Measurements from ENCODE around the gene TRIM29.

The TRIM29 gene

DNA sequence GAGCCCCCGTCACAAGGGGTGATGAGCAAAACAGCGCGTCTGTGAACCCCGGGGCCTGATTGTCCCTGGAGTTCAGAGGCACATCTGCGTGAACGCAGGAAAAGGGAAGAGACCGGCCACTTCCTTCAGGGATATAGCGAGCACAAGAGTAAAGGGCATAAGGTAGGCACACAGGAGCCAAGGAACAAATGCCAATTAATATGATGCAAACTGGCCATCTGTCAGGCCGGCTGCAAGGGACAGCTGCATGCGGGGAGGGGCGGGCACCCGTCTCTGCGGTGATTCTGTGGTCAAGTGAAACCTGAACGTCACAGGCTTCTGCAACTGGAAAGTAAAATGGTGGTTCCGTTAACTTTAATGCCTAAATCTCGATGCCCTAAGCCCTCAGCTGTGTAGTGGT is 64.7 kb downstream of the TRIM29 start:
- no peak for DNase-seq
- Histone ChIP-seq H3K9ac (ENCODE audit: low read length) (no peak overlapping the region), H2BK120ac (ENCODE audit: low read depth, low read length) (no peak overlapping the region), H3K27me3 (ENCODE audit: control insufficient read depth in 1 of 2, insufficient read depth in 1 of 2, low read length in 2 of 2) (peaks cover 9 to 63% of the 10 kb centered on the region in 2 experiments), H3K18ac (ENCODE audit: low read depth in 1 of 2, low read length in 2 of 2) (no peak overlapping the region), H2AFZ (ENCODE audit: low read depth, low read length) (no peak overlapping the region), H3K23ac (ENCODE audit: low read length in 2 of 2) (no peak overlapping the region), H3K27ac (ENCODE audit: low read length, poor library complexity, severe bottlenecking) (no peak overlapping the region), H3K79me1 (replicated peaks; ENCODE audit: low read length, poor library complexity, severe bottlenecking) (no peaks in the 10 kb centered on the region), H3K14ac (ENCODE audit: low read length in 2 of 2) (no peak overlapping the region), H3K4me2 (ENCODE audit: low read length, poor library complexity, severe bottlenecking) (no peak overlapping the region), H2BK12ac (ENCODE audit: low read length in 2 of 2) (no peak overlapping the region), H2AK5ac (ENCODE audit: low read length, severe bottlenecking) (no peak overlapping the region), H4K91ac (ENCODE audit: low read length) (no peak overlapping the region), H3K4me1 (ENCODE audit: control insufficient read depth, insufficient read depth, low read depth, low read length) (peaks cover under 1% of the 10 kb centered on the region), H3K4ac (ENCODE audit: low read depth in 1 of 2, low read length in 2 of 2) (no peak overlapping the region), H4K8ac (ENCODE audit: low read length) (no peak overlapping the region), H3K9me3 (ENCODE audit: control insufficient read depth, low read length) (no peaks in the 10 kb centered on the region), H2BK15ac (ENCODE audit: low read depth, poor library complexity, severe bottlenecking) (no peak overlapping the region), H3K4me3 (ENCODE audit: insufficient read depth in 1 of 2, low read depth in 1 of 2, low read length in 2 of 2) (no peak overlapping the region), H3K36me3 (ENCODE audit: control insufficient read depth in 1 of 2, insufficient read depth in 2 of 2, low read depth in 1 of 2, low read length in 2 of 2) (no peaks in the 10 kb centered on the region), H2BK5ac (ENCODE audit: low read depth, low read length, poor library complexity, severe bottlenecking) (no peak overlapping the region)
- 89% methylated on average over 16 of the region's 16 CpGs for WGBS

DNA sequence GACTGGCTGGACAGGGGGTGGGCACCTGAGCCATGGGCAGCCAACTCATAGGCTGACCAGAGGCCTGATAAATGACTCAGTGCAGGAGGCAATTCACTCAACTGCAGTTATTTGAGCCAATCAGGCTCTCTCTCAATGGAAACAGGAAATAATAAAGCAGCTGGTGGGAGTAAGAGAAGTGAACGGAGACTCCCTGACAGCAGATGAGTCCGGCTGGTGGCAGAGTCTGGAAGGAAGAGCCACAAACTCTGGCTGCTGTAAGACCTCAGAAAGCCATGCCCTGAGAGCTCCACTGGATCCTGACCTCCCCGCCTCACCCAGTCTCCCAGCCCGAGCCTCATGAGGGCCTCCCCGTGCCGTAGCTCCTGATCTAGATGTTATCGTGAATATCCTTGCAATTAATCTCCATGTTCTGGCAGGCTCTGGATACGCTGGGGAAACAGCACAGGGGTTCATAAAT is 69.8 kb downstream of the TRIM29 start:
- H2BK15ac ChIP-seq (ENCODE audit: low read depth, poor library complexity, severe bottlenecking), result no peak overlapping the region
- H2AK5ac ChIP-seq (ENCODE audit: low read length, severe bottlenecking), result no peak overlapping the region
- H3K79me1 ChIP-seq (replicated peaks; ENCODE audit: low read length, poor library complexity, severe bottlenecking), result no peaks in the 10 kb centered on the region
- peak overlapping the region in 1 of 2 experiments; percentile 37 for H3K4me3 ChIP-seq (ENCODE audit: insufficient read depth in 1 of 2, low read depth in 1 of 2, low read length in 2 of 2)
- H4K8ac ChIP-seq (ENCODE audit: low read length), result no peak overlapping the region
- peak overlapping the region; percentile 55 for H2BK120ac ChIP-seq (ENCODE audit: low read depth, low read length)
- H2BK5ac ChIP-seq (ENCODE audit: low read depth, low read length, poor library complexity, severe bottlenecking), result no peak overlapping the region
- no peaks in the 10 kb centered on the region for H3K9me3 ChIP-seq (ENCODE audit: control insufficient read depth, low read length)
- H4K91ac ChIP-seq (ENCODE audit: low read length), result no peak overlapping the region
- H3K9ac ChIP-seq (ENCODE audit: low read length), result peak overlapping the region; percentile 70
- 30% methylated on average over 8 of the region's 8 CpGs for whole genome bisulfite sequencing
- DNase-seq, result peak; percentile 65
- no peak overlapping the region for H3K18ac ChIP-seq (ENCODE audit: low read depth in 1 of 2, low read length in 2 of 2)
- peaks cover 37 to 68% of the 10 kb centered on the region in 2 experiments for H3K27me3 ChIP-seq (ENCODE audit: control insufficient read depth in 1 of 2, insufficient read depth in 1 of 2, low read length in 2 of 2)
- H3K4me1 ChIP-seq (ENCODE audit: control insufficient read depth, insufficient read depth, low read depth, low read length), result peaks cover 2% of the 10 kb centered on the region
- no peaks in the 10 kb centered on the region for H3K36me3 ChIP-seq (ENCODE audit: control insufficient read depth in 1 of 2, insufficient read depth in 2 of 2, low read depth in 1 of 2, low read length in 2 of 2)
- H3K23ac ChIP-seq (ENCODE audit: low read length in 2 of 2), result no peak overlapping the region
- no peak overlapping the region for H3K27ac ChIP-seq (ENCODE audit: low read length, poor library complexity, severe bottlenecking)
- no peak overlapping the region for H3K4me2 ChIP-seq (ENCODE audit: low read length, poor library complexity, severe bottlenecking)
- H3K14ac ChIP-seq (ENCODE audit: low read length in 2 of 2), result no peak overlapping the region
- H2BK12ac ChIP-seq (ENCODE audit: low read length in 2 of 2), result no peak overlapping the region
- H3K4ac ChIP-seq (ENCODE audit: low read depth in 1 of 2, low read length in 2 of 2), result no peak overlapping the region
- H2AFZ ChIP-seq (ENCODE audit: low read depth, low read length), result no peak overlapping the region

DNA sequence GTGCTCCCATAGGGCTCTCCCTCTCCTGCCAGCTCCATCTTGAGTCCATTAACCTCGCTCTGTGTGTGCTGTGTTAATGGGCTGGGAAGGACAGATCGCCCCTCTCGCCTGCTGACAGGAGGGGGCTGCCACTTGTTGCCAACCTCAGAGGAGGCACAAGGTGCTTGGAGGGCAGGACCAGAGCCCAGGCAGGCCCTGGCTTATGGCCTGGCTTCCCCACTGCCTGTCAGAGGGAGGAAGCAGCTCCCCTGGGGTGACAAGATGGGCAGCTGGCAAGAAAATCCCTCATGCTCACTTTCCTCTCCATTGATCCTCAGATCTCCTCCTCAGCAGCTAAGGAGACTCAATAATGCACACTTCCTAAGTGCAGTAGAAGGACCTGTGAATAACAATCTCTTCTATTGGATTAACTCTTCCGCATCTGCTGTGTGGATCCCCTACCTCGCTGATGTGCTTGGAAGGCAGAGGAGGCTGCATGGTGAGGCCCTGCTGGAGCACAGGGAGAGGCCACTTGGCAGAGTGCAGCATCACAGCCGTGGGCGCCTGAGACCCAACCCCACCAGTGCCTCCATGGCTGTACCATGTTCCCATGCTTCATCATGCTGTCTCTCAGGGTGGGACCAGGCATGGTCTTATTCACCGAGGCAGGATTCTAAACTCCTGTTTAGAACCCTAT is 70.3 kb downstream of the TRIM29 start:
- H3K14ac ChIP-seq (ENCODE audit: low read length in 2 of 2), result no peak overlapping the region
- H3K36me3 ChIP-seq (ENCODE audit: control insufficient read depth in 1 of 2, insufficient read depth in 2 of 2, low read depth in 1 of 2, low read length in 2 of 2), result no peaks in the 10 kb centered on the region
- H2AK5ac ChIP-seq (ENCODE audit: low read length, severe bottlenecking), result no peak overlapping the region
- no peak overlapping the region for H4K8ac ChIP-seq (ENCODE audit: low read length)
- no peak overlapping the region for H2BK12ac ChIP-seq (ENCODE audit: low read length in 2 of 2)
- peak overlapping the region; percentile 78 for H4K91ac ChIP-seq (ENCODE audit: low read length)
- no peak overlapping the region for H2BK120ac ChIP-seq (ENCODE audit: low read depth, low read length)
- no peak overlapping the region for H3K18ac ChIP-seq (ENCODE audit: low read depth in 1 of 2, low read length in 2 of 2)
- peak overlapping the region in 1 of 2 experiments; percentile 29 for H3K23ac ChIP-seq (ENCODE audit: low read length in 2 of 2)
- no peak overlapping the region for H2BK15ac ChIP-seq (ENCODE audit: low read depth, poor library complexity, severe bottlenecking)
- no peak overlapping the region for H3K4me2 ChIP-seq (ENCODE audit: low read length, poor library complexity, severe bottlenecking)
- H3K4me1 ChIP-seq (ENCODE audit: control insufficient read depth, insufficient read depth, low read depth, low read length), result peaks cover 2% of the 10 kb centered on the region
- no peak overlapping the region for H3K4ac ChIP-seq (ENCODE audit: low read depth in 1 of 2, low read length in 2 of 2)
- DNase-seq, result no peak
- H3K79me1 ChIP-seq (replicated peaks; ENCODE audit: low read length, poor library complexity, severe bottlenecking), result no peaks in the 10 kb centered on the region
- H3K4me3 ChIP-seq (ENCODE audit: insufficient read depth in 1 of 2, low read depth in 1 of 2, low read length in 2 of 2), result no peak overlapping the region
- no peak overlapping the region for H2BK5ac ChIP-seq (ENCODE audit: low read depth, low read length, poor library complexity, severe bottlenecking)
- no peak overlapping the region for H3K9ac ChIP-seq (ENCODE audit: low read length)
- no peak overlapping the region for H3K27ac ChIP-seq (ENCODE audit: low read length, poor library complexity, severe bottlenecking)
- no peak overlapping the region for H2AFZ ChIP-seq (ENCODE audit: low read depth, low read length)
- 75% methylated on average over 8 of the region's 8 CpGs for WGBS
- H3K27me3 ChIP-seq (ENCODE audit: control insufficient read depth in 1 of 2, insufficient read depth in 1 of 2, low read length in 2 of 2), result peaks cover 42 to 68% of the 10 kb centered on the region in 2 experiments
- no peaks in the 10 kb centered on the region for H3K9me3 ChIP-seq (ENCODE audit: control insufficient read depth, low read length)

DNA sequence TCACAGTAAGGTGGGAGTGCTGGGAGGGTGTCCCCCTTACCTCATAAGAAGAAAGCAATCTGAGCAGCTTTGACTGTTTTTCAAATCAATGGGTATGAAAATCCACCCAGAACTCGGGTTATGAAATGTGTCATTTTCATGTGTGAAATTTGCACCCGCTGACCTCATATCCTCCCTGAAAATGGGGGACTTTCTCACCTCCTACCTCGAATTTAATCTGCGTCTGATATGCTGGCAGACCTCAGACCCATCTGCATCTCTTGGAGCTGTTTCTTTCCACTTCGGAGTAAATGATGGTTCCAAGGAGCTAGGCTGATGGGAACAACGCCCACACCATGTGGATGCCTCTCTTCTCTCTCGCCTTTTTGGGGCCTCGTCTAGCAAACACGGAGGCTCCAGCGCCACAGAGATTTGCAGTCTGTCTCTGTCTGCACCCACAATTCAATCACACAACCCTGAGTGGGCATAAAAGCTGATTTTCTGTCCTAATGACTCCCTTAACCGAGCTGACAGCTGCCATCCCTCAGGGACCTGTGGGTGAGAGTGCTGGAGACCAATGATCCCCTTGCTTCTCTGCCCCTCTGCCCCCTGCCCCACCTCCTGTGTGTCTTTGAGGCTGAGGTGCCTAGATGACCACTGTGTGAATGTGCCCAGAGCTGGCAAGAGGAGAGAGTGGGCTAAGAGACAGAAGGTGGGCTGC is 71.0 kb downstream of the TRIM29 start:
- Histone ChIP-seq H3K36me3 (ENCODE audit: control insufficient read depth in 1 of 2, insufficient read depth in 2 of 2, low read depth in 1 of 2, low read length in 2 of 2) (no peaks in the 10 kb centered on the region), H2BK15ac (ENCODE audit: low read depth, poor library complexity, severe bottlenecking) (no peak overlapping the region), H3K9ac (ENCODE audit: low read length) (no peak overlapping the region), H3K9me3 (ENCODE audit: control insufficient read depth, low read length) (no peaks in the 10 kb centered on the region), H2AFZ (ENCODE audit: low read depth, low read length) (no peak overlapping the region), H3K4me2 (ENCODE audit: low read length, poor library complexity, severe bottlenecking) (no peak overlapping the region), H4K8ac (ENCODE audit: low read length) (no peak overlapping the region), H4K91ac (ENCODE audit: low read length) (no peak overlapping the region), H3K4me1 (ENCODE audit: control insufficient read depth, insufficient read depth, low read depth, low read length) (peaks cover 2% of the 10 kb centered on the region), H3K23ac (ENCODE audit: low read length in 2 of 2) (no peak overlapping the region), H3K79me1 (replicated peaks; ENCODE audit: low read length, poor library complexity, severe bottlenecking) (no peaks in the 10 kb centered on the region), H3K27me3 (ENCODE audit: control insufficient read depth in 1 of 2, insufficient read depth in 1 of 2, low read length in 2 of 2) (peaks cover 45 to 68% of the 10 kb centered on the region in 2 experiments), H3K4me3 (ENCODE audit: insufficient read depth in 1 of 2, low read depth in 1 of 2, low read length in 2 of 2) (no peak overlapping the region), H2BK12ac (ENCODE audit: low read length in 2 of 2) (no peak overlapping the region), H2BK5ac (ENCODE audit: low read depth, low read length, poor library complexity, severe bottlenecking) (no peak overlapping the region), H2BK120ac (ENCODE audit: low read depth, low read length) (no peak overlapping the region), H3K18ac (ENCODE audit: low read depth in 1 of 2, low read length in 2 of 2) (no peak overlapping the region), H2AK5ac (ENCODE audit: low read length, severe bottlenecking) (no peak overlapping the region), H3K4ac (ENCODE audit: low read depth in 1 of 2, low read length in 2 of 2) (no peak overlapping the region), H3K27ac (ENCODE audit: low read length, poor library complexity, severe bottlenecking) (no peak overlapping the region), H3K14ac (ENCODE audit: low read length in 2 of 2) (no peak overlapping the region)
- WGBS, result 89% methylated on average over 11 of the region's 11 CpGs
- no peak for DNase-seq
